Epidermal melanocyte (primary cell): ENCODE data around the gene SYNGR2.
A peak's percentile ranks its signal among the peaks of the same experiment; 100 is the strongest.

Source experiments
- DNase-seq: peaks from one replicate; pipeline ENCODE4 v3.0.0; 2011; ENCODE audit warnings: low spot score; ENCODE audit not compliant: insufficient read length

The SYNGR2 gene

DNA sequence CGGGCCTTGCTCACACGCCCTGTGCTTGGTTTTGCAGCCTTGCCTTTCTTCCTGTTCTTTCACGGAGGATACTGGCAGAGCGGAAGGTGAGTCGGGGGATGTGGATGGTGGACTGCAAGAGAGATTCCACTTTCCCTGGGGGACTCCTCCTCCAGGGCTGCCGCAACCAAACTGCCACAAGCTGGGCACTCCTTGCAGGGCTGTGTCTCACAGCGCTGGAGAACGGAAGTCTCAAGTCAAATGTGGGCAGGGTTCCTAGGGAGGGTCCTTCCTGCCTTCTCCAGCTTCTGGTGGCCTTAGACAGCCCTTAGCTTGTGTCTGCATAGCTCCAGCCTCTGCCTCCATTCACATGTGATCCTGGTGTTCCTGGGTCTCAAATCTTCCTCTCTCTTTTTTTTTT is 34.3 kb downstream of the SYNGR2 start:
- DNase-seq = no peak

DNA sequence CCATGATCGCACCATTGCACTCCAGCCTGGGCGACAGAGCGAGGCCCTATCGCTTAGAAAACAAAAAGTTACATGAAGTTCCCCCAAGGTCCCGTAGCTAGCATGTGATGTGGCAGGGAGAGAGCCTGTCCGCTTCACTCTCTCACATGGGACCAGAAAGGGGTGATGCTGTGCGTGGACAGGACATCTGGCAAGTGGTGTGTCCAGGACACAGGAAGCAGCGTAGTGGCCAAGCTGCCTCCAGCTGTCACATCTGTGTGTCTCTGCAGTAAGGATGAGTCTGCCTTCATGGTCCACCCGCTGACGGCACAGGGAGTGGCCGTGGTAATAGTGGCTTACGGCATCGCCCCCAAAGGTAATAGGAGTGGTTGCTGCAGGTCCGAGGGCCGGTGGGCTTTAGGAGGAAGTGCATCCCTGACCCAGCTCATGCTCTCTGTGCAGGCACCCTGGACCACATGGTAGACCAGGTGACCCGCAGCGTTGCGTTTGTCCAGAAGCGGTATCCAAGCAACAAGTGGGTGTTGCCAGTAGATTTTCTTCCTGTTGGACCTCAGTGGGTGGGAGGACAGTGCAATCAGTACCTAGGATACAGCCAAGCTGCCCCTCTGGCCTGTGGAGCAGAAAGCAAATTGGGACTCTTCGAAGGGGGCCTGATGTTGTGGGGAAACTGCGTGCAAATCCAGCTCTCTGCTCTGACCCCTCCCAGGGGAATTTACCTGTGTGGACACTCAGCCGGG is 36.2 kb downstream of the SYNGR2 start:
- DNase-seq = no peak

DNA sequence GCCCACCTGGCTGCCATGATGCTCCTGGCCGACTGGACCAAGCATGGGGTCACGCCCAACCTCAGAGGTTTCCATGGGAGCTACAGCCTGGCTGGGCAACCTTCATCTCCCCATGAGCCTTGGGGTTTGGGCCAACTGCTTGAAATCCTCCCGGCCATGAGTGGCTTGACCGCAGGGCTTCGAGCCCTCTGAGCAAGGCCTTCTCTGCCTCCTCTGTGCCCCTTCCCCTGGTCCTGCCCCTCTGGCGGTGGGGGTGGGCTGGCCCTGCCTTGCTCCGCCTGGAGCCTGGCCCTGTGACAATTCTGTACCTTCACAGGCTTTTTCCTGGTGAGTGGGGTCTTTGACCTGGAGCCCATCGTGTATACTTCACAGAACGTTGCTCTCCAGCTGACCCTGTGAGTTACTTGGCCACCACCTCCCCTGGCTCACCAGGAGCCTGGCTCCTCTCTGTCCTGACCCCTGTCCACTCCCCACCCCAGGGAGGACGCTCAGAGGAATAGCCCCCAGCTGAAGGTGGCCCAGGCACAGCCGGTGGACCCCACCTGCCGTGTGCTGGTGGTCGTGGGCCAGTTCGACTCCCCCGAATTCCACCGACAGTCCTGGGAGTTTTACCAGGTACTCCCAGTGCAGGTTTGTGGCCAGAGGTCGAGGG is 36.9 kb downstream of the SYNGR2 start:
- DNase-seq = no peak

DNA sequence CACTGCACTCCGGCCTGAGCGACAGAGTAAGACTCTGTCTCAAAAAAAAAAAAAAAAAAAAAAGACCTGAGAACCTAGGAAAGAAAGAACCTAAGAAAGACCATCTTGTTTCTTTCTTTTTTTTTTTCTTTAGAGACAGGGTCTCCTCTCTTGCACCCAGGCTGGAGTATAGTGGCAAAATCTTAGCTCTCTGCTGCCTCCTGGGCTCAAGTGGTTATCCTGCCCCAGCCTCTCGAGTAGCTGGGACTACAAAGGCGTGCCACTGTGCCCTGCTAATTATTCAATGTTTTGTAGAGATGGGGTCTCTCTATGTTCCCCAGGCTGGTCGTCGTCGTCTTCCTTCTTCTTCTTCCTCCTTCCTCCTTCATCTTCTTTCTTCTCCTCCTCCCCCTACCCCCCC is 37.9 kb downstream of the SYNGR2 start:
- DNase-seq = no peak

DNA sequence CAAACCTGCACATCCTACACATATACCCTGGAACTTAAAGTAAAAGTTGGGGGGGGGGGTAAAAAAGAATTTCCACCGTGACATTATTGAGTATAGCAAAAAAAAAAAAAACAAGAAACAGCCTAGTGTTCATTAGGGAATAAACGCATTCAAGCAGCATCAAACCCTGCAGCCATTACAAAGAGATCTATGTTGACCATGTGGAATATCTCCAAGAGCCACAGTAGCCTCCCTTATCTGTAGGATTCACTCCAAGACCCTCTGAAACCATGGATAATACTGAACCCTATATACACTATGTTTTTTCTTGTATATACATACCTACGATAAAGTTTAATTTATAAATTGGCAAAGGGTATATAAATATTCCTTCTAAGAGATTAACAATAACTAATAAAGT is 40.1 kb downstream of the SYNGR2 start:
- no peak for DNase-seq

DNA sequence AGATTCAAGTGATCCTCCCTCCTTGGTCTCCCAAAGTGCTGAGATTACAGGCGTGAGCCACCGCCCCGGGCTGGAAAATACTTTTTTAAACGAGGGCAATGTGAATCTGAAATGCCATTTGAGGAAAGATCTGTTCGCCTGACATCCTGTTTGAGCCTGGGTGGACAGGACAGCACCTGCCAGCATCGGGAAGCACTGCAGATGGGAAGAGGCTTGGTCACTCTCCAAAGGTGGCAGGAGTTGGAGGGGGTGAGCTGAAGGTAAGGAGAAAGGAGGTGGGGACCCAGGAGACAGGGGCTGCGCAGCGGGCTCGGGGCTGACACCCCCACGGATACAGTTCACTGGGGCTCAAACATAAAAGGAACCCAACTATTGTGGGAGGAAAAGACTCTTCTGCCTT is 41.7 kb downstream of the SYNGR2 start:
- DNase-seq = no peak

DNA sequence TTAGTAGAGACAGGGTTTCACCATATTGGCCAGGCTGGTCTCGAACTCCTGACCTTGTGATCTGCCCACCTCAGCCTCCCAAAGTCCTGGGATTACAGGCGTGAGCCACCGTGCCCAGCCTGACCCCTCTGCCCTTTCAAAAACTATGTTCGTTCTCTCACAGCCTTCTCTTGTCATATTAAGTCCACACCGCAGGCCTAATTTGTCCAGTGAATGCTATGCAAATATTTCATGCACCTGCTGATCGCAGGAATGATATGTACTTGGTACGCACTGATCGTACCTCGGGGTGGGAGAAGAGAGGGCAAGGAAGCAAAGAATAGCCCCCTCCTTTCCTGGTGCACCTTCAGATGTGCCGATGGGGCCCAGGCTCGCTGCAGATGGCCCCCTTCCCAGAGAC is 42.7 kb downstream of the SYNGR2 start:
- DNase-seq = no peak

DNA sequence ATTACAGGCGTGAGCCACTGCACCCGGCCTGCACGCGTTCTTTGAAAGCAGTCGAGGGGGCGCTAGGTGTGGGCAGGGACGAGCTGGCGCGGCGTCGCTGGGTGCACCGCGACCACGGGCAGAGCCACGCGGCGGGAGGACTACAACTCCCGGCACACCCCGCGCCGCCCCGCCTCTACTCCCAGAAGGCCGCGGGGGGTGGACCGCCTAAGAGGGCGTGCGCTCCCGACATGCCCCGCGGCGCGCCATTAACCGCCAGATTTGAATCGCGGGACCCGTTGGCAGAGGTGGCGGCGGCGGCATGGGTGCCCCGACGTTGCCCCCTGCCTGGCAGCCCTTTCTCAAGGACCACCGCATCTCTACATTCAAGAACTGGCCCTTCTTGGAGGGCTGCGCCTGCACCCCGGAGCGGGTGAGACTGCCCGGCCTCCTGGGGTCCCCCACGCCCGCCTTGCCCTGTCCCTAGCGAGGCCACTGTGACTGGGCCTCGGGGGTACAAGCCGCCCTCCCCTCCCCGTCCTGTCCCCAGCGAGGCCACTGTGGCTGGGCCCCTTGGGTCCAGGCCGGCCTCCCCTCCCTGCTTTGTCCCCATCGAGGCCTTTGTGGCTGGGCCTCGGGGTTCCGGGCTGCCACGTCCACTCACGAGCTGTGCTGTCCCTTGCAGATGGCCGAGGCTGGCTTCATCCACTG is 45.8 kb downstream of the SYNGR2 start, which contains the start of gene BIRC5:
Gene BIRC5 (plus strand): TSS at position 238 of the 690 bp plus-strand sequence. CDS start 64 bp downstream, at position 302.
- peak; percentile 93 for DNase-seq

DNA sequence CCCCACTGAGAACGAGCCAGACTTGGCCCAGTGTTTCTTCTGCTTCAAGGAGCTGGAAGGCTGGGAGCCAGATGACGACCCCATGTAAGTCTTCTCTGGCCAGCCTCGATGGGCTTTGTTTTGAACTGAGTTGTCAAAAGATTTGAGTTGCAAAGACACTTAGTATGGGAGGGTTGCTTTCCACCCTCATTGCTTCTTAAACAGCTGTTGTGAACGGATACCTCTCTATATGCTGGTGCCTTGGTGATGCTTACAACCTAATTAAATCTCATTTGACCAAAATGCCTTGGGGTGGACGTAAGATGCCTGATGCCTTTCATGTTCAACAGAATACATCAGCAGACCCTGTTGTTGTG is 46.3 kb downstream of the SYNGR2 start:
- DNase-seq = no peak

DNA sequence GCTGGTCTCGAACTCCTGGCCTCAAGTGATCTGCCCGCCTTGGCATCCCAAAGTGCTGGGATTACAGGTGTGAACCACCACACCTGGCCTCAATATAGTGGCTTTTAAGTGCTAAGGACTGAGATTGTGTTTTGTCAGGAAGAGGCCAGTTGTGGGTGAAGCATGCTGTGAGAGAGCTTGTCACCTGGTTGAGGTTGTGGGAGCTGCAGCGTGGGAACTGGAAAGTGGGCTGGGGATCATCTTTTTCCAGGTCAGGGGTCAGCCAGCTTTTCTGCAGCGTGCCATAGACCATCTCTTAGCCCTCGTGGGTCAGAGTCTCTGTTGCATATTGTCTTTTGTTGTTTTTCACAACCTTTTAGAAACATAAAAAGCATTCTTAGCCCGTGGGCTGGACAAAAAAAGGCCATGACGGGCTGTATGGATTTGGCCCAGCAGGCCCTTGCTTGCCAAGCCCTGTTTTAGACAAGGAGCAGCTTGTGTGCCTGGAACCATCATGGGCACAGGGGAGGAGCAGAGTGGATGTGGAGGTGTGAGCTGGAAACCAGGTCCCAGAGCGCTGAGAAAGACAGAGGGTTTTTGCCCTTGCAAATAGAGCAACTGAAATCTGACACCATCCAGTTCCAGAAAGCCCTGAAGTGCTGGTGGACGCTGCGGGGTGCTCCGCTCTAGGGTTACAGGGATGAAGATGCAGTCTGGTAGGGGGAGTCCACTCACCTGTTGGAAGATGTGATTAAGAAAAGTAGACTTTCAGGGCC is 51.2 kb downstream of the SYNGR2 start:
- DNase-seq = no peak
